Activated CD8-positive, alpha-beta memory T cell treated with anti-CD3 and anti-CD28 coated beads for 24 hours (primary cell): Measurements from ENCODE around the gene TEX19.
"Not testable (repeated sequence)": the region's sequence is repeated elsewhere in the genome, so short reads cannot be mapped to it uniquely, and the experiment has no call there.

Source experiments
- DNase-seq: peaks from one replicate; pipeline ENCODE4 v3.0.0-alpha.2; 2020

The TEX19 gene

DNA sequence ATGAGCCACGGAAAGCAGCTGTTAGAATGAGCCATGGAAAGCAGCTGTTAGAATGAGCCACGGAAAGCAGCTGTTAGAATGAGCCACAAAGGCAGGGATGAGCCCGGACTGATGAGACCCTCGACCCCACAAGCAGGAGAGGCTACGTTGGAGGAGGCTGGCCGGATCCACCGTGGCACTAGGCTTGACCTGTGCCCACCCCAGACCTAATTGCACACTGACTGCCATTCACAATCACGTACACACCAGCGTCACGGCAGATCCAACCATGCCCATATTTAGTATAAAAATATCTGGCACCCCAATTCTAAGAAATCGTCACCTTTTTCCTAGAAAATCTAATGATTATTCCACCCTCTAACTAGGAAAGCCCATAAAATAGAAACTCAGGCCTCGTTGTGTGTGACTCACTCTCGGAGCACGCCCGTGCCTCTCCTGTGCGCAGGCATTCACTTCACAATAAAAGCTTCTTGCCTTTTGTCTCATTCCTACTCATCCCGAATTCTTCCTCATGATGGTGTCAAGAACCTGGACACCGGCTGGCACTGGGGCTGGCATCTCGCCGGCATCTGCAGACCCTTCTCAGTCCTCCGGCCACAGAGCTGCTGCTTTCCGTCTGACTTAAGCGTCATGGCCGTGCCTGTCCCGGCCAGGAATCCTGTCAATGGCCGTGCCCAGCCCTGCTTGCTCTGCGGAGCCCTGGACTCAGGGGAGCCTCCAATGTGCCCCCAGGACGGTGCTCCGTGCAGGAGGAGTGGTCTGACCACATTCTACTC, 20.0 kb upstream of the TEX19 start:
- no peak for DNase-seq

DNA sequence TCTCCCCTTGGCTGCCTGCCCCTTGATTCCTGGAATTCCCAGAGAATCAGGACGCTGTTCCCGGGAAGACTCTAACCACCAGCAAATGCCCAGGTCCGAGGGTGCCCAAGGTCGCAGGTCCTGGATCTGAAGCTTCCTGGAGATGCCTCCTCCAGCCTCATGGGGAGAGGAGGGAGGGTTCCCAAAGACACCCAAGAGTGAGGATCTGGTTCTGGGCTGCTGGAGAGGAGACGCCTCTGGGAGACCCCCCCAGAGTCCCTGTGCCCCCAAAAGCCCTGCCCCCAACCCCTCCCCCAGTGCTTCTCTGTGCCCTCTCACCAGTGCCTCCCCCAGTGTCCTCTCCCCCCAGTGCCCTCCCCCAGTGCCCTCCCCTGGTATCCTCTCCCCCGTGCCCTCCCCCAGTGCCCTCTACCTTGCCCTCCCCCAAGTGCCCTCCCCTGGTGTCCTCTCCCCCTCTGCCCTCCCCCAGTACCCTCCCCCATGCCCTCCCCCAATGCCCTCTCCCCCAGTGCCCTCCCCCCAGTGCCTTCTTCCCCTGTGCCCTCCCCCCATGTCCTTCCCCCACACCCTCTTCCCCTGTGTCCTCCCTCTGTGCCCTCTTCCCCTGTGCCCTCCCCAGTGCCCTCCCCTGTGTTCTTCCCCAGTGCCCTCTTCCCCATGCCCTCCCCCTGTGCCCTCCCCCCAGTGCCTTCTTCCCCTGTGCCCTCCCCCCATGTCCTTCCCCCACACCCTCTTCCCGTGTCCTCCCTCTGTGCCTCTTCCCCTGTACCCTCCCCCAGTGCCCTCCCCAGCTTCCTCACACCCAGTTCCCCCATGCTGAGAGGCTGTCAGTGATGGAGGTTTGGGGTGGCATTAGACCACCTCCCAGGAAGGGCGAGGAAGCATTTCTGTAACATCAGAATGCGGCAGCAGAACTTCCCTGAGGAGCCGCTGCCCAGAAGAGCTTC, 19.1 kb upstream of the TEX19 start:
- no peak for DNase-seq

DNA sequence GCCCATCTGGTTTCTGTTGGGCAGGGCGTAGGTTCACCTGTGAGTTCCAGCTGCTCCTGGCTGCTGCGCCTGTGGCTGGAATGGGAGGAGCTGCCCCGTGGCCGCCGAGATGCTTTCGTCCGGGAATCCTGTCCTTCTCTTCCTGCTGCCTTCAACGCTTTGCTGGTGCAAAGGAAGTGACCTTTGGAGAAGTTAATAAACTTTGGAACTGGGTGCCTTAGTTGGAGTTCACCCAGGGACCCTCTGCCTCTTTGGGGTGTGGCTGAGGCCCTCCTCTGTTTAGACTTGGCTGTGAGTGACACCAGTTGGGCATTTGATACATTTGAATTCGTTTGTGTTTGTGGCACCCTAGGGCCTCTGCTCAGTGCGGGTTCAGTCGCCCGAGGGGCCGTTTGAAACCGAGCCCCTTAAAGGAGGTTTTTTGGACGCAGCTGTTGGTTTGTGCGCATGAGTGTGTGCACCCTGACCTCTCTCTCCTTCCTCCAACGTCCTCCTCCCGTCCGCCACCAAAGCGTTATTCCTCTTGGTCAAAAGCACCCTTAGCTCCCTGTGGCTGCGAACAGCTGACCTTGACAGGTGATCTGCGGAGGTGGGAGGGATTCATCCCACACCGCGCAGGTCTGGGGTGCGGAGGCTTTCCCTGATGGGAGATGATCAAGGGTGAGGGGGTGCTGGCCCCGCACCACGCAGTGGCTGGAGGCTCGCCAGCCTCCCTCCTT, 16.5 kb upstream of the TEX19 start:
- no peak for DNase-seq

DNA sequence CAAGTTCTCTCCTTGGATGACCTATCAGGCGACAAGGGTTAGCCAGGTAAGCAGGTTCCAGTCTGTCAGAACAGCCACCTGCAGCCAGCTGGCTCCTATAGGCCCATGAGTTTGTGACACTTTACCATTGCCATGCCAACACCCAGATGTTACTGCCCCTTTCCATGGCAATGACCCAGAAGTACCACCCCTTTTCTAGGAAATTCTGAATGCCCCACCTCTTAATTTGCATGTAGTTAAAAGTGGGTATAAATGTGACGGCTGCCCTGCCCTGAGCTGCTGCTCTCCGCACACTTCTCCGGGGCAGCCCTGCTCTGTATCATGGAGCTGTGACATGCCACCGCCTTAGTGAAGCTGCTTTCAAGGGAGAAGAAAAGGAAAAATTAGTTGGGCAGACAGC, 15.5 kb upstream of the TEX19 start:
- DNase-seq = no peak

DNA sequence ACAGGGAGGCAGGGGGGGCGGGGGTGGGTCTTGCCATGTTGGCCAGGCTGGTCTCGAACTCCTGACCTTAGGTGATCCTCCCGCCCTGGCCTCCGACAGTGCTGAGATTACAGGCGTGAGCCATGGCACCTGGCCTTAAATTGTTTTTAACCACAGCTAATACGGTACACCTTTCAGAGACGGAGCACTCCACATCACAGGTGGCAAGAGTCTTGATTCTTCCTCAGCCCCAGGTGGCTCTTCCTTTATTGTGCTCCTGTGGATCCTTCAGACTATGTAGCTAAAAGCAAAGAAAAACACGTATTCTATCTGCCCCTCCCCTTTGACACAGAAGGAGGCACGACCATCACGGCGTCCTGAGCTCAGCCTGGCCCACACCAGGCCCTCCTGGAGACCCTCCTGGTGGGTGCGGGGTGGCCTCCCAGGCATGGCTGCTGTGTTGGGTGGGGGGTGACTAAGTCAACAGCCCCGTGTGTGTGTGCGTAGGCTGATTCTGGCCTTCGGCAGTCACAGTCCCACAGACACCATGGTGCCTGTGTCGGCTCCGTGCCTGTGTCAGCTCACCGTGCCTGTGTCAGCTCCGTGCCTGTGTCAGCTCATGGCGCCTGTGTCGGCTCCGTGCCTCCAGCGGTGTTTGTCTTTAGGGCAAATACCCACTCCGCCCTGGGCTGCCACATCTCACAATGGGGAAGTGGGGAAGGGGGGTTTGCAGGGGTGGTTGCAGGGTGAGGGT, 14.7 kb upstream of the TEX19 start:
- no peak for DNase-seq

DNA sequence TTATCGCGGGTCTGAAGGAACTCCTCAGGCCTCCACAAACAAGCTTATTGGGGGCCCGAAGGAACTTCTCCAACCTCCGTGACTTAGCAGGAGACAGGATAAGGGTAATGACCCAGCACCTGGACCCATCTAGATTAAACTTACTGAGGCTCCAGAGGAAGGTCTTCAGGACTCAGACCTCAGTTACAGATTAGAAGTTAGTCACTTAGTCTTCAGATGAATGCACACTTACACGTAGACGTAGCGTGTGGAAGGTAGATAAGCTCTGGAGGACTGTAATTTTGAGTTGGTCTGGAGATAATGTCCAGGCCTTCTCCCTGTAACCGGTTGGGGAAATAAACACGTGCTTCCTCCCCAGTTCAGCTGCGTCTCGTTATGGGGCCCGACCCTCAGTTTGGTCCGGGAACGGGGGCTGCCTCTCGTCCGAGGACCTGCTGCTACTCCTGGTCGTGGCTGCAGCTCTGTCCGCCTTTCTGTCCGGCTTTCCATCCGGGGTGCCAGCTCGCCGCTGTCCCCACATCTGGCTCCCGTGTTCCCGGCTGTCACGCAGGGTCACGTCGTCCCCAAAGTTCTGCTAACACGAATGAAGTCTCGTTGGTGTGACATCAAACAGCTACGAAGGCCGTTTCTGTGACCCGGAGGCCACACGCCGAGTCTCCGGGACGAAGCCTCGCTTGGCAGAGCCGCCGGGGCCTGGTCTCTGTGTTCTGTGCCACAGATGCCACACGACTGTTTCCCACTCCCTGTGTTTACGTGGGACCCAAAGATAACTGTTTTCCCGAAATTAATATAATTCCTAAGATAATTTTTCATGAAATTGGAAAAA, 13.7 kb upstream of the TEX19 start:
- DNase-seq = no peak

DNA sequence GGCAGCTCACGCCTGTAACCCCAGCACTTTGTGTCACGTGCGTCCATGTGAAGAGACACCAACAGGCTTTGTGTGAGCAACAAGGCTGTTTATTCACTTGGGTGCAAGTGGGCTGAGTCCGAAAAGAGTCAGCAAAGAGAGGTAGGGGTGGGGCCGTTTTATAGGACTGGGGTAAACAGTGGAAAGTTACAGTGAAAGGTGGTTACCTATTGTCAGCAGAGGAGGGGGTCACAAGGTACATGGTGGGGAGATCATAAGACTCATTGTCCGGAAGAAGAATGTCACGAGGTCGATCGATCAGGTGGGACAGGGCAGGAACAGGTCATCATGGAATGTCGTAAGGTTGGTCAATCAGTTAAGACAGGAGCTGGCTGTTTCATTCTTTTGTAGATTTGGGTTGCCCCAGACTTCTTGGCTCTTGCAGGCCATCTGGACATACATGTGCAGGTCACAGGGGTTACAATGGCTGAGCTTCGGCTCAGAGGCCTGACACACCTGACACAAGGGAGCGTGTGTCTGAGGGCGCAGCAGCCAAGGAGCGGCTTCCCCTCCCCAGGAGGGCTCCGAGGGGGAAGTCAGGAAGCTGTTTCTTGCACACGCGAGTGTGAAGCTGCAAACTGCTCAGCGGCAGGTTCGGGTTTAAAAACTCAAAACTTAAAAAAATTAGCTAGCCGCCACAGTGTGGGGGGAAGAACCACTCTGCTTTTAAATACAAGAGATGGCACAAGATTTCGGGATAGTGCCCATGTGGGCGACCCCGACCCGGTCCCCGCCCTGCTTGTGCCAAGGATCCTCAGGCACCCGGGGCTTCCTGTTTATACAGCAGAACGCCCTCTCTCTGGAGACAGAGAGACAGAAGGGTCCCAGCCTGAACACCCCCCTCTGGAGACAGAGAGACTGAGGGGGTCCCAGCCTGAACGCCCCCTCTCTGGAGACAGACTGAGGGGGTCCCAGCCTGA, 12.4 kb upstream of the TEX19 start:
- no peak for DNase-seq

DNA sequence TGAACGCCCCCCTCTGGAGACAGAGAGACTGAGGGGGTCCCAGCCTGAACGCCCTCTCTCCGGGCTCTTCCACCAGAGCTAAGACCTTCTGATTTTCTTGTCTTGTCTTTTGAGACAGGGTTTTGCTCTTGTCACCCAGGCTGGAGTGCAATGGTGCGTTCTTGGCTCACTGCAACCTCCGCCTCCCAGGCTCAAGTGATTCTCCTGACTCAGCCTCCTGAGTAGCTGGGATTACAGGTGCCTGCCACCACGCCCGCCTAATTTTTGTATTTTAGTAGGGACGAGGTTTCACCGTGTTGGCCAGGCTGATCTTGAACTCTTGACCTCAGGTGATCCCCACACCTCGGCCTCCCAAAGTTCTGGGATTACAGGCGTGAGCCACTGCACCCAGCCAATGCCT, 11.1 kb upstream of the TEX19 start:
- DNase-seq = not testable (repeated sequence)

DNA sequence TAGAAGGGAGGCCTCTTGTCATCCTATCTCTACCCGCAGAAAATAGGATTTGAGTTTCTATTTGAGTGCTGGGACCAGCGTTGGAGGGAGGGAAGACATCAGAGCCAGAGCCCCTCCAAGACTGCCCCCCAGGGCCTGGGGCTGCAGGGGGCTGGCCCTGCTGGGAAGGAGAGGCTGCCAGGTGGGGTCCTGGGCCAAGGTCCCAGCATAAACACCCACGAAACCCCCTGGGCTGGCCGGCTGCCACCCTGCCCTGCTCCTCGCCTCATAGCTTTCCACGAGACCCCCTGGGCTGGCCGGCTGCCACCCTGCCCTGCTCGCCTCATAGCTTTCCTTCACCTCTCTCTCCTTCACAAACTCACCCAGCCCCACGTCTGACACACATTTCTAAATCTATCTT, 10.6 kb upstream of the TEX19 start:
- no peak for DNase-seq

DNA sequence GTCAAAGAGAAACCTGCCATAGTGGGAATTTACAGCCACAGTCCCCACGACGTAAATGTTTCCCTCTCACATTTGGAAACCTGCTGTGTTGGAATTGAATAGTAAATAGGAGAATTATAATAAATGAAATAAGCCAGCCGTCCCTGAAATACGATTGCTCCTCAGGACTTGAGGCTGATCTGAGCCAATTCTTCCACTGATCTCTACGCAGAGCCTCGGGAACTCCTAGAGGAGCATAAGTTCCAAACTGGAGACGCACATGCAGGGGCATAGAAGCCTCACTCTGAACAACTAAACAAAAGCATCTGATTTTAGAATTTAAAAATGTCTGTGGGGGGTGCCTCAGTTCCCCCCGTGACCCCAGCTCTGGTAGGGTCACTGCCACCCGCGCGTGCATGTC, 10.2 kb upstream of the TEX19 start:
- DNase-seq = no peak

DNA sequence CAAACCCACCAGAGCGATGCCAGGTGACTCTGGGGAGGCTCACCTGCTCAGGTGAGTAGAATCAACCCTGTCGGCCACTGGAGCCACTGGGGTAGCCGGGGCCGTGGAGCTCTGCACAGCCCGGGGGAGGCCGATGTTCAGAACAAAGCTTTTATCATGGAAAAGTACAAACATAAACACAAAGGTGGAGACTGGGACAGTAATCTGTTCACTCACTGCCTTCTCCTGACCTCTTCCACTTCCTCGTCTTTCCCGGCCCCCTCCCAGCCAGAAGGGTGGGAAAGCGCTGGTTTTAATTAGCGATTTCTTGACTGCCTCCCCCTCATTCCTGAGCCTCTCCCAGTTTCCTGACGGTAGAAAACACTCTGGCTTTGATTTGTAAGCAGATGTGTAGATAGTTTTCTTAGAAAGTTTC, 9.8 kb upstream of the TEX19 start:
- DNase-seq = no peak

DNA sequence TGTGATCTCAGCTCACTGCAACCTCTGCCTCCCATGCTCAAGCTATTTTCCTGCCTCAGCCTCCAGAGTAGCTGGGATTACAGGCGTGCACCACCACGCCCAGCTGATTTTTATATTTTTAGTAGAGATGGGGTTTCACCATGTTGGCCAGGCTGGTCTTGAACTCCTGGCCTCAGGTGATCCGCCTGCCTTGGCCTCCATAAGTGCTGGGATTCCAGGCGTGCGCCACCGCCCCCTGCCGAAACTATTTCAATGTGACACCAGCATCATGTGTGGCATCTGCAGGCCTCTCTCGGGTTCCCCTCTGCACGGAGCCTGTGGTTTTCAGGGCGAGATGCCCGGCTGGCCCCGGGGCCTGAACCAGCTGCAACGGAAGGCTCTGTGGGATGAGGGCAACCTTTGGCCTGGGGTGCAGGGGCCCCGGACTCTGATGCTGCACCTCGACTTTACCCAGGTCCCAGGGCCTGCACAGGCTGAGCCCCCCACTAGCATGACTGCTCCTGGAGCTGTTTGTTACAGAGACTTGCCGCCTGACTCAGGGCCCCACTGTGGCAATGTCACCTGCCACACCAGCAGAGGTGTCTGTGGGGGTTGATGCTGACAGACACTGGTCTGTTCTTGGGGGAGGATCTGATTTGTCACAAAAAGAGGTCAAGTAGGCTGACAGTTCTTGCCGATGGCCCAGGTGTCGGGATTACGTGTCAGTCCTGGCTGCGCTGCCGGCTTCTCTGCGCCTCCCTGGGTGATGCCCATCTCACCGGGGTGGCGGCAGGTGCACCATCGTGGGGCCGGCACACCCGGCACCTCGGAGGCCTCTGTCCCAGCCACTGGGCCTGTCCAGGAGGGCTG, 8.6 kb upstream of the TEX19 start:
- DNase-seq = peak; percentile 74

DNA sequence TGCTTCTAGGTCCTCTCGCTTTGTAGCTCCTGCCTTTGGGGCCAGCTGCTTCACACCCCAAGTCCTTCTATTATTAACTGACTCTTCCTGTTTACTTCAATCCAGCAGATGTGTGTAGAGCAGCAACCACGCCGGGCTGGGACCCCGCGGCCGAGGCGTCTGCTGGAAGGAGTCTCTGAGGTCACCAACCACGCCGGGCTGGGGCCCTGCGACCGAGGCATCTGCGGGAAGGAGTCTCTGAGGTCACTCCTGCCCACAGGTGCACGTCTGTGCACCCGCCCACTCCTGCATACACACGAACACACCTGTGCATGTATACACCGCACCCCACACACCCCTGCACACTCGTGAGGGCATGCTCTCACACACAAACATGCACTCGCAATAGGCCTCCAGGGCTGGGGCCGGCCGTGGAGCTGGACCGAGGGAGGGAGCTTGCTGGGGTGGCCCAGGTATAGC, 7.8 kb upstream of the TEX19 start:
- no peak for DNase-seq

DNA sequence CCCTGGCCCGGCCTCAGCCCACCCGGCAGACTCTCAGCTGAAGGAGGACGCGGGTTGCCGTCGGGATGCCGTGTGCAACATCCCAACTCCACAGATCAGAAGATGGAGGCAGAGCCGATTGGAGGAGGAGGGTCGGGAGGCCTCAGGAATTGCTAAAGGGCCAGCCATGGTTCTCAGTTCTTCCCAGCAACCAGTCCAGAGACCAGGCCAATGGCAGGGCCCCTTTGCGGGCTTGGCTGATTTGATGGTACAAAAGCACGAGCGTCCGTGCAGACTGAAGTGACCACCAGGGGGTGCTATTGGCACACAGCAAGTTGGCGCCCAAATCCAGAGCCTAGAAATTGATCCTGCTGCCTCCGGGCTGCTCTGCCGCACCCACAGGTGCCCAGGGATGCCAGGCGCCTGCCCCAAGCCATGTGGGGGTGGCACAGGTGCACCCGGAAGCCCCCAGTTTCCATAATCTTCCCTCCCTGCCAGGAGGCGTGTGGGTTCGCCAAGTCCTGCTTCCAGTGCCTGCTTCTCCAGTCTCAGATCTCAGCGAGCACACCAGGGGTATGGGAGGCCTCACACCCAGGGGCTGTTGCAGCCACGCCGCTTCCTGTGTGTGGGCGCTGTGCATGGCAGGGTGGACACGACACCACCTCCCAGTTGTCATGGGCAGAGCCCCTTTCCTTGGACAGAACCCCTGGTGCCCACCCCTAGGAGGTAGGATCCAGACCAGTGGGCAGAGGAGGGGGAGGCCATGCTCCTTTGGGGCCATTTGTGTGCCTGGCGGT, 7.1 kb upstream of the TEX19 start:
- peak; percentile 92 for DNase-seq

DNA sequence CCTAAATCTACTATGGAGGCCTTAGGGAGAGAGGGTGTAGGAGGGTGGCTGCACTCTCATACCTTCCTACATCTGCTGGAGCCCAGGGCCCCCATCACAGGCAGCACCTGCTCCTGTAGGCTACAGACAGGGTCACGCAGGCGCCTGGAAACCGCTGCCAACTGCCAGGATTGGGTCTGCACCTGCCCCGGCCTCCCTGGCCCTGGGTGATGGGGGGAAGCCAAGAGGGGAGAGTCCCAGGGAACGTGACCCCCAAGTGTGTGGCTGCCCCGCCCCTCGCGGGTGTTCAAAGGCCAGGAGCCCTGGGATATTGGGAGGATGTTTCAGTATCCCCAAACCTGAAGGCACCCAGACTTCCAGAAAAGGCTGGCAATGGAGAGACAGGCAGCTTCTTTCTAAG, 5.6 kb upstream of the TEX19 start:
- no peak for DNase-seq

DNA sequence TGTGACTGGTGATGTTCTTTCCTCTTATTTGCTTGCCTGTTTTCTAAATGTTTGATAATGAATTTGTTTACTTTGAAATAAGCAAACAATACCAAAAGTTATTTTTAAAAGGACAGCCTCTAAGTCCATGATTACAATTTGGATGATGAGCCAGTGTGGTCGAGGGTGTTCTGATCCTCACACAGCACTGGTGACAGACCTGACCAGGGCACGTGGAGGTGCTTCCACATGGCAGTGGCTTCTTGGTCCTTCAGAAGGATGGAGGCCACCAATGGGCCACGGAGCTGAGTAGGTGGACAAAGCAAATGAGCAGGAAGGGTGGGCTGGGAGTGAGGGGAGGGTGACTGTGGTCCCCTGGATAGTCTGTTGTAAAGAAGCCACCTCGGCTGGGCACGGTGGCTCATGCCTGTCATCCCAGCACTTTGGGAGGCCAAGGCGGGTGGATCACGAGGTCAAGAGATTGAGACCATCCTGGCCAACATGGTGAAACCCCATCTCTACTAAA, 4.2 kb upstream of the TEX19 start:
- DNase-seq = no peak

DNA sequence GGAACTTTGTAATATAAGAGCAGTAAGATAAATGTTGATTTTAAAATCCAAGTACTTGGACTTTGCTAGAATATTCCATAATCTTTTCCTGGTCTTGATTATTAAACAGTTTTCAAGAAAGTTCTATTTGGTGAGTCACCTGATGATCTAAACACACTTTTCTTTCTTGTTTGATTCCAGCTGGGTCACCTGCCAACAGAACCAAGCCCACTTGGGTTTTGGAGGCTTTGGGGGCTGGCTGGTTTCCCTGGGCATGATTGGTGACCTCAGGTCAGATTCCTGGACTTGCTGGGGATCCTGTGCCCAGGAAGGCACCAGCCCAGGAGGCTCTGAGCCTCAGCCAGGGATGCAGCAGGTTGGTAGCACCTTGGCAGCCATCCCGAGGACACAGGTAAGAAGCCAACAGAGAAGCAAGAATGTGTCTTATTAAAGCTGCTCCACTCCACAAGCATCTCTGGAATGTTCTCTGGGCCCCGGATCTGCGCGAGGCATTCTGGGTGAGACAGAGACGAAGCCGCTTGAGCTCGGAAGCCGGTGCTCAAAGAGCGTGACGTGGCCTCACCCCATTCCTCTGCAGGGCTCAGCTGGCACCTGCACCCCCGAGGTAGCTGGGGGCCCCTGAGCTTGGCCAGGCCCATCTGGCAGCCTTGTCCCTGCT, 3.1 kb upstream of the TEX19 start:
- DNase-seq = no peak

DNA sequence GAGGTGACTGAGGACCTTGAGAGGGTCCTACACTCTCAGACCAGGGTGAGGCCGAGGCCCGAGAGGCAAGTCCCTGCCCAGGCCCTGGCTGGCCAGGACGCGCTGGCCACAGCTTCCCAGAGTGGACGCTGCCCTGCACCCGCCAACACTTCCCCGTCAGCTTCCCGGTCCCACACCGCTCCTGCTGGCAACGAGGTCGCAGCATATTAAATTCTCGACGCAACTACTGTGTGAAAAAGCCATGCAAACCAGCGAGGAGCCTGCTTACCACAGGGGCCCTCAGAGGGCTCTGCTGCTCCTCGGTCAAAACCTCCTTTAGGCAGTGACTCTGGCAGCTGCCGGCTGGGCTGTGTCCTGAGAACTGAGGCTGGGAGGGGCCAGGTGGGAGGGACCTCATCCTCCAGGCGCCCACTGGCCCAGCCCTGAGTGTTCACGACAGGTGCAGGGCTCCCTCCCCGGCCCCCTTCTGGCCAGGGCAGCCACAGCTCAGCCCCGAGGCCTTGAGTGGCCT, 2.1 kb upstream of the TEX19 start:
- DNase-seq = no peak
